ENCODE measurements around the gene RPIA.
"Not testable (repeated sequence)": the region's sequence is repeated elsewhere in the genome, so short reads cannot be mapped to it uniquely, and the experiment has no call there.

The RPIA gene

DNA sequence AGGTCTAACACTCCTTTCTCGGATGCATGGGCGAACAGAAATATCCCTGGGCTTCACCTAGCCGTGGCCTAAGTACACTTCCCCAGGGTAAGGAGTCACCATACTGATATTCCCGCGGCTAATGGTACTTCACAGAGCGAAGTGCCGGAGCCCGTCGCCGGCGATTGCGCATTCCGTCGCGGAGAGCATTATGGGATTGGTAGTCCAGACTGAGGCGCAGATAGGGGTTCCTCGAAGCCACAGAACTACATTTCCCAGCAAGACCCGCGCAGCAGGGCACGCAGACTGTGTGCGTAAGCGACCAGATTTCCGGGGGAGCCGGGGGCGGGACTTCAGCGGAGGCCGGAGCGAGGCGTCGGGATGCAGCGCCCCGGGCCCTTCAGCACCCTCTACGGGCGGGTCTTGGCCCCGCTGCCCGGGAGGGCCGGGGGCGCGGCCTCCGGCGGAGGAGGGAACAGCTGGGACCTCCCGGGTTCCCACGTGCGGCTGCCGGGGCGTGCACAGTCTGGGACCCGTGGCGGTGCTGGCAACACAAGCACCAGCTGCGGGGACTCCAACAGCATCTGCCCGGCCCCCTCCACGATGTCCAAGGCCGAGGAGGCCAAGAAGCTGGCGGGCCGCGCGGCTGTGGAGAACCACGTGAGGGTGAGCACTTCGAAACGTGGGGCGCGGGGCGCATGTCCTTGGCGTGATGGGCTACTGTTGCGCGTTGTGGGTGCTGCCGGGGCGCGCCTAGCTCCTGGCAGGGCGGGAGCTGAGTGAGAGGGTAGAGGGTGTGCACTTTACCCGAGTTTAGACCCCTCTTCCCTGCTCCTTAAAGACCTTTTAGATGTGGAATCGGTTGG lies at the start of gene RPIA:
Gene RPIA (plus strand): TSS at position 335 of the 845 bp plus-strand sequence. CDS start 26 bp downstream, at position 361.
- DNase-seq (ENCODE audit: low read depth in 3 of 3), result peak; percentile 97 to 99 (median 98)

DNA sequence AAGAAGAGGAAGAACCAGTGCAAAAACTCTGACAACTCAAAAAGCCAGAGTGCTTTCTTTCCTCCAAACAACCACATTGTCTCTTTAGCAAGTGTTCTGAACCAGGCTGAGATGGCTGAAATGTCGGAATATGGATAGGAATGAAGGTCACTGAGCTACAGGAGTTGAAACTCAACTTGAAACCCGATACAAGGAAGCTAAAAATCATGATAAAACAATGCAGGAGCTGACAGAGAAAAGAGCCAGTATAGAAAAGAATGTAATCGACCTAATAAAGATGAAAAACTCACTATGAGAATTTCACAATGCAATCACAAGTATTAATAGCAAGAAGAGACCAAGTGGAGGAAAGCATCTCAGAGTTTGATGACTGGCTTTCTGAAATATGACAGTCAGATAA lies 49.2 kb upstream of the RPIA start:
- DNase-seq (ENCODE audit: low read depth in 3 of 3), result no peak

DNA sequence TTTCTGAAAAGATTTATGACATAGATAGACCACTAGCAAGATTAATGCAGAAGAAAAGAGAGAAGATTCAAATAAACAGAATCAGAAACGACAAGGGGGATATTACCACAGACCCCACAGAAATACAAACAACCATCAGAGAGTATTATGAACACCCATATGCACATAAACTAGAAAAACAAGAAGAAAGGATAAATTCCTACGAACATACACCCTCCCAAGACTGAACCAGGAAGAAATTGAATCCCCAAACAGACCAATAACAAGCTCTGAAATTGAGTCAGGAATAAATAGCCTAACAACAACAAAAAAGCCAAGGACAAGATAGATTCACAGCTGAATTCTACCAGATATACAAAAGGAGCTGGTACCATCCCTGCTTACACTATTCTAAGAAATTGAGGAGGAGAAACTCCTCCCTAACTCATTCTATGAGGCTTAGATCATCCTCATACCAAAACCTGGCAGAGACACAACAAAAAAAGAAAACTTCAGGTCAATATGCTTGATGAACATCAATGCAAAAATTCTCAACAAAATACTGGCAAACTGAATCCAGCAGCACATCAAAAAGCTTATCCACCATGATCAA lies 46.1 kb upstream of the RPIA start:
- not testable (repeated sequence) for DNase-seq (ENCODE audit: low read depth in 3 of 3)

DNA sequence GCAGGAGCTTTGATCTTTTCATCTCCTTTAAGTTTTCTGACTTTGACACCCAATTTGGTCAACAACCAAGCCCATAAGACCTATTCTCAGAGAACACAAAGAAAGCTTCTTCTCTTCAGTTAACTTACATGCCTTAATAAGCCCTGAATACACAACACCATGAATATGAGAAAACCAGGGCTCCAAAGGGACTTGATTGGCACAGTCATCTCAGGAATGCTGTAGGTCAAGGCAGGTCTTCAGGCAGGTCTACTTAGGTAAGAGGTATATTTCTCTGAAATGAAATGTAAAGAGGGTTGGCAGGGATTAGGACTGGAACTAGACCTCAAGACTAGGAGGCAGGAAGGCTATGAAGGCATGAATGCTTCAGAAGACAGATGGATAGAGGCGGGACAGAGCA lies 39.8 kb upstream of the RPIA start:
- no peak for DNase-seq (ENCODE audit: low read depth in 3 of 3)

DNA sequence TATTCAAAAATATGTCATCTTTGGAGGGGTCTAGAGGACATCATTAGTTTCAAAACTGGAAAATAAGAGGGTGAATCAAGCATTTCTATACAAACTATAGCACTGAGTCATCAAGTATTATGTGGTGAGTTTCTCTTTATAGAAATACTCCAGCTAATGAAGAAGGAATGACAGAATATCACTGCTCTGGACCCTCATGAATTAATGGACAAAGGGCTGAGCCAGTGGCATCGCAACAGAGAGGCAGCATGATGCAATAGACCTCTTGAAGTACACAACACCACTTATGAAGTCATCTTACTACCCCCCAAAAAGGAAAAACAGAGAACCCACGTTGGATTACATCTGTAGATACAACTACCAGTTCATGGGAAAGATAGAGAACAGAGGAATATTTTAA lies 36.8 kb upstream of the RPIA start:
- no peak for DNase-seq (ENCODE audit: low read depth in 3 of 3)

DNA sequence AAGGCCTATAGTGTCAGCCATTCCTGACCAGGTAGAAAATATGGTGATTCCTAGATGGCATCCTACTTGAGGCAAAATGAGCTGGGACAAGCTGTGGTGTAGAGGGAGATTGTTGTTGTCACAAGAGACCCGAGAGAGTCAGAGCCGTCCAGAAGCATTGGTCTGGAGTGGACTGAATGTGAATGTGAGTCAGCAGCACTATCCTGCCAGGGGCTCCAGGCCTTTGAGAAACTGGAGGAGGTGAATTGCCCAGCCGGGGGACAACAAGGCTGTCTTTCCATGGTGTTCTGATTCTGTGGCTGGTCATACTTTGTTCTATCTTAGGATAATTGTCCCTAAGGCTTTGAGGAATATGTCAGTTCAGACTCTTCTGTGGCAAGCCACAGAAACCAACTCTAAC lies 34.8 kb upstream of the RPIA start:
- no peak for DNase-seq (ENCODE audit: low read depth in 3 of 3)

DNA sequence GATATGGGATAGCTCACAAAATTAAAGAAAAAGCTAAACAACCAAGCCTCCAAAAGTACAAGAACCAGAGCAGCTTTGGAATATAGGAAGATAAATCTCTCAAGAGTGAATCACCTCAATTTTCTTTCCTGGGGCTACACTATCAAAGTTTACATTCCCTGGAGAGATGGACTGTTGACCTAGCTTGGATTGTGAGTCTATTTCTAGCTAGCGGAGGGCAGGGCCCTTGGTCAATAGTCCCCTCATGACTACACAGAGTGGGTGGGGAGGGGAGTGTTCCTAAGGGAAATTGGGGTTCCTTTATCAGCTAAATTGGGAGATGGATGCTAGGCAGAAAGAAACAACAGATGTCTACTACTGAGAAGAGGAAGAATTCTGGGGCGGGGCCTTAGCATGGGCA lies 34.3 kb upstream of the RPIA start:
- DNase-seq (ENCODE audit: low read depth in 3 of 3), result no peak

DNA sequence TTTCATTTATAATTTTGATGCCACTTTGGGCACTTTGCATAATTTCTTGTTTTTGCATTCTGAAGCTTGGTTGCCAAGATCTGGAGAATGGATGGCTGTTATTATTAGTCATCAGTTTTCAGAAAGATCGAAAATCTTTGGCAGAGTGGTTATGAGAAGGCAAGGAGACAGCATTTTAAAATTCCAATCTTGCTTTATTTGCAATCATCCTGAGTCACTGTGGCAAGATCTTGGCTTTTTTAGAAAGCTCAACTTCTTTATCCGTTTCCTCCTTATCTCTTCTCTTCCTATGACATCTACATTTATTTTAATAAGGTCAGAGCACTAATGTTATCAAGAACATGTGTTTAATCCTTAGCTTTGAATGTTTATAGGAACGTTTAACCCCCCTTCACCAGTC lies 33.1 kb upstream of the RPIA start:
- no peak for DNase-seq (ENCODE audit: low read depth in 3 of 3)

DNA sequence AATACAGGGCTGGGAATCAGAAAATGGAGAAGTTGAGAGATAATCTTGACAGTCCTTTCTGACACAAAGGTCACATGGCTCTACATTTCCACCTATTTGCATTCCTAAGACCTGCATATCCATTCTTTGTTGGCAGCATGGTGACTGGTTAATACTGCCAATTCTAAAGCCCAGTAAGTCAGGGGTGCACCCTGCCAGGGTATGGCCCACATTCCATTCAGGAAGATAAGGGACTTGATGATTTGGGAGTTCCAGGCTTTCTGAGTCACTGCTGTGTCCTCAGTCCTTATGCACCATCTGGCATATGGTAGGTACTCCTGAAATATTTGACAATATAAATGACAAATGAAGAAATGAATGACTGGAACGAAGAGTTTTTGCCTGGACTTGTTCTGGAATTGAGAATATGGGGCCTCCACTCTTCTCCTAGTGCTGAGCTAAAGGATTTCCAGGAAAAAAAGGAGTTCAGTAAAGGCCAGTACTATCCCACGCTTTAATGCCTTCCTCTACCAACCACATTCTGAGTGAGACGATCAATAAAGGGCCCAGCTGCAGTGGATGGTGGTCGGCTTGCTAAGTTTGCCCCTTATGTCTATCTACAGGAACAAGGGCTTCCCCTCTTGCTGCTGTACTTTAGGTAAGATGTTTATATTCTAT lies 32.5 kb upstream of the RPIA start:
- no peak for DNase-seq (ENCODE audit: low read depth in 3 of 3)

DNA sequence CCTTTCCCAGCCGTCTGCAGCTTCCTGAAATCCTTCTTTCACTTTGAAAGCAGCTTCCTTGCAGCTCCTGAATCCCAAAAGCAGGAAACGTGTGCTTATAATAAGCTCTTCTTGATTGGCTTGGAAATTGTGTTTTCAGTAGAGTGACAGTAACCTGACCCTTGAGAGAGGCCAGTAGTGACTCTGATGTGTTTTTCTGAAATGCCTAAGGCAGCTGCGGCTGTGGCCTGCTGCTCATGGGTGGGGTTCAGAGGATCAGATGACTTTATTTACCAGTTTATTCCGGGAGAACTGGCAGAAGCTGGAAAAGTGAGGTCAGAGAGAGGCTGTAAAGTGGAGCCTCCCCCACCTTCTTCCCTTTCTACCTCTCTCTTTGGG lies 31.9 kb upstream of the RPIA start:
- DNase-seq (ENCODE audit: low read depth in 3 of 3), result no peak

DNA sequence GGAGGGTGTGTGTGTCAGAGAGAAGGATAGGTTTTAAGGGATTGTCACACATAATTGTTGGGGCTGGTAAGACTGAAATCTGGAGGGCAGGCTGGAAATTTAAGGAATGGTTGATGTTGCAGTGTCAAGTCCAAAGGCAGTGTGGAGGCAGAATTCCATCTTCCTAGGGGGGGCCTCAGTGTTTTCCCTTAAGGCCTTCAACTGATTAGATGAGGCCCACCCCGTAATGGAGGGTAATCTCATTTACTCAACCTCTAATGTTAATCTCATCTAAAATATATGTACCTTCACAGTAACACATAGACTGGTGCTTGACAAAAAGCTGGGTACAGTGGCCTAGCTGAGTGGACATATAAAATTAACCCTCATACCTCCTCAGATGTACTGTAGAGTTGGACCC lies 30.9 kb upstream of the RPIA start:
- no peak for DNase-seq (ENCODE audit: low read depth in 3 of 3)

DNA sequence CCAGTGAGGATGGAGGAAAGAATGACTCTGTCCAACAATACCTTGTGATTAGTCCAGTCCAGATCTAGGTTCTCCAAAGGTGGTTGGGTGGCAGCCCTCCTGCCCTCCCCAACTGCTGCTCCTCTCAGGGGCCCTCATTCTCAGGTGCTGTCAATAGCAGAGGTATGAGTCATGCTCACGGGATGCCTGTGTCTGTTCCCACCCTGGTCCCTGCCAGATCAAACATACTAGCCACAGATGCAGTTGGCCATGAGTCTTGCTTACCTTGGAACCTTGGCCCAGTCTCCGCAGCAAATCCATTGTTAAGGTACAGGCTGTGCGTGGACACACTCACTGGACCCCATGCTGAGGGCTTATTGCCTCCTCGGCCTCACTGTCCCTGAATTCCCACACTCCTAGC lies 24.9 kb upstream of the RPIA start:
- no peak for DNase-seq (ENCODE audit: low read depth in 3 of 3)

DNA sequence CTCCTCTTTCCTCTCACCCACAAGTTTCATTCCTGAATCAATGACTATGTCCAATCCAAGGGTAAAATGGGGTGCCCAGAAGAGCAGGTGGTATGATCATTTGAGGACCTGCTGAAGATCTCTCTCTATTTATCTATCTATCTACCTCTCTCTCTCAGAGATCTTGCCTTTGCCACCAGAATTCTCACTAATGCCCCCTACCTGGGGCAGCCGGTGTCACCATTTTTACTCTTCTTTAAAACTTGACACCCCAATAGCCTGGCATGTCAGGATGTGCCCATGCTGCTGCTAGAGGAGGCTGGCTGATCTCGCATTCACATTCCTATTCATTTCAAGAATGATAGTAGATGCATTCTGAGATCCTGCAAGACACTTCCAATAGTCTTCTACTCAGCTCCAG lies 24.3 kb upstream of the RPIA start:
- DNase-seq (ENCODE audit: low read depth in 3 of 3), result no peak

DNA sequence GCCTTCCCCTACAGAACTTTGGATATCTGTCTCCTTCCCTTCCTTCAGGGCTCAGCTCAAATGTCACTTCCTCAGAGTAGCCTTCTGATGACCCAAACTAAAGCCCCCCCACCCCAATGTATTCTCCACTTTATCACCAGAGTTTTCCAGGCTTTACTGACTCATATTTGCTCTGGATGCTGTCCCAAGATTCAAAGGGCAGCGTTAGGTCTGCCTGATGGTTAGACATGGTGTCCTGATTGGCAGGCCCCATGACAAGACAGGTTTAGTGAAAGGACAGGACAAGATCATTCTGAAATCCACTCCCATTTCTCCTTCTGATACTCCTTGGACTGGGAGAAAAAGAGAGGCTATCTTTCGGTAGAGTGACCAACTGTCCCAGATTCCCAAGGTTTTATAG lies 22.6 kb upstream of the RPIA start:
- DNase-seq (ENCODE audit: low read depth in 3 of 3), result no peak

DNA sequence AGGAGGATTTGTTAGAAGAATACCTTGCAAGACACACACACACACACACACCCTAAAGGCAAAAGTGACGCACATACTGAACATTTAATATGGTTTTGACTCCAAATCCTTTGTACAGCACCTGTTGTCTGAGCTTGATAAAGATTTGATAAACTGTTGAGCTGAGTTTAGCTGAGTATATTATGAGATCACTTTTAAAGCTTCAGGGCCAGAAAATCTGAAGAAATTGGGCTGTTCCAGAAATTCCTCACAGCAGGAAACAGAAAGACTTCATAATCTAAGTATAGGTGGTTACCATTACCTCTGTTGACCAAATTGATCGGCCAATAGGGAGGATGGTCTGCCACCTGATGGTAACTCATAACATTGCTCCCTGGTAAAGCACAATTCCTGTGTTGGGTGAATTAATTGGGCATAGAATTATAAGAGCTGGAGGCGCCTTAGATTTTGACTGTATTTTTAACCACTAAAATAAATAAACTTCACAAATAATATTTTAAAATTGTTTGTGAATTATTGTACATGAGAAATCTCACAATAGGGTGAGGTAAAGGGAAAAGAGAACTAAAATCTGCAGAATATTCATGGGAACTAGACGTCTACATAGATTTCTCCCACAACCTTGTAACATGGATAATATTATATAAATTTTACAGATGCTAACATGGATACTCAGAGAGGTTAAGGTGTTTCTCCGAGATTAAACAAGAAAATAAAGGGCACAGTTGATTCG lies 21.8 kb upstream of the RPIA start:
- DNase-seq (ENCODE audit: low read depth in 3 of 3), result no peak

DNA sequence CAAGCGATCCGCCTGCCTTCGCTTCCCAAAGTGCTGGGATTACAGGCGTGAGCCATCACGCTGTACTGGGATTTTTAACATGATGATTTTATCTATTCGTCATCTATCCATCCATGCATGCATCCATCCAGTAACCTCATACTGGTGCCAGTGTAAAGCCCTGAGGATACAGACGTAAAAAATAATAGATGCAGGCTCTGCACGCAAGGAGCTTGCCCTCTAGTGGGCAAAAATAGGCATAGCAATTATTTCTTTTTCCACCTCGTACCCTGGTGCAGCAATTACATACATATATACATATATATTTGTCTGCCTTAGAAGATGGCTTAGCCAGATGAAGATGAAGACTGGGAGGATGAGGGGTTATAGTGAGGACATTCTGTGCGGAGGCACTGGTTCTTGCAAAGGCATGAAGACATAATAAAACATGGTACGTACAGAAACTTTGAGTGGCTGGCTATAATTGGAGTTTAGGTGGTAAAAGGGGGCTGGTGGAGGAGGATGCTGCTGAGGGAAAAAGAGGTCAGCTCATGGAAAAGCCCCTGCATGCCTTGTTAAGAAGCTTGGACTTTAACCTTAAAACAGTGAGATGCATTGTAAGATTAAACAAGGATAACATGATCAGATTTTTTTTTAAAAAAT lies 19.6 kb upstream of the RPIA start:
- DNase-seq (ENCODE audit: low read depth in 3 of 3), result no peak

DNA sequence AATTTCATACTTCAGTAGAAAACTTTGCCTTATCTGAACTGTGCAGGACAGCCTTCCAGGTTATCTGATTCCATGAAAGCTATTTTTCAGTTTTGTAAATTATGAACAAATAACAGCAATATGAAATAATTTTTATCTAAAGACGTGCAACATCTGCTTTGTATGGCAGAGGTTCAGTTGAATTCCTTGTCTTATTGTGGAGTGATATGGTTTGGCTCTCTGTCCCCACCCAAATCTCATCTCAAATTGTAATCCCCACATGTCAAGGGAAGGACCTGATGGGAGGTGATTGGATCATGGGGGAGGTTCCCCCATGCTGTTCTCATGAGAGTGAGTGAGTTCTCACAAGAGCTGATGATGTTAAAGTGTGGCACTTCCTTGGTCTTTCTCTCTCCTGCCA lies 18.1 kb upstream of the RPIA start:
- no peak for DNase-seq (ENCODE audit: low read depth in 3 of 3)

DNA sequence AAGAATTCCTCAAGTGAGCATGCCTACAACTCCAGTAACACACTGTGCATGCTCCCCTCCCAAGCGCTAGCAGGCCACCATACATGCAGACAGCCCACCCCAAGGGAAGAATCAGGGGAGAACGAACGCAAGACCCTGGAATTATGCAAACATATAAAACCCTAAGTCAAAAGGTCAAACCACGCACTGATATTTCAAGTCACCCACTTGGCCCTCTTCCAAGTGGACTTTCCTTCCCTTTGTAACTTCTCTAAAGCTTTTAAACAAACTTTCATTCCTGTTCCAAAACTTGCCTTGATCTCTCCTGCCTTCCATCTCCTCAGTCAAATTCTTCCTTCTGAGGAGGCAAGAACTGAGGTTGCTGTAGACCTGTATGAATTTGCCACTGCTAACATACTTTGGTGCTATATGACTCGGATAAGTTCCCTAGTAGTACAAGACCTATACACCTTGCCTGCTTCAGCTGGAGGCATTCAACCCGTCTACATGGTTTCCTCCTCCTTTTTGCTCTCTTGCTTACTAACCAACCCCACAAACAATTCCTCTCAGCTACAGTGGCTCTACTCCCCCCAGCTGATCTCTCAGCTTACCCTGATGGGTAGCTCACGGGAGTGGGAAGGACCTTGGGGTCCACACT lies 11.1 kb upstream of the RPIA start:
- DNase-seq (ENCODE audit: low read depth in 3 of 3), result no peak

DNA sequence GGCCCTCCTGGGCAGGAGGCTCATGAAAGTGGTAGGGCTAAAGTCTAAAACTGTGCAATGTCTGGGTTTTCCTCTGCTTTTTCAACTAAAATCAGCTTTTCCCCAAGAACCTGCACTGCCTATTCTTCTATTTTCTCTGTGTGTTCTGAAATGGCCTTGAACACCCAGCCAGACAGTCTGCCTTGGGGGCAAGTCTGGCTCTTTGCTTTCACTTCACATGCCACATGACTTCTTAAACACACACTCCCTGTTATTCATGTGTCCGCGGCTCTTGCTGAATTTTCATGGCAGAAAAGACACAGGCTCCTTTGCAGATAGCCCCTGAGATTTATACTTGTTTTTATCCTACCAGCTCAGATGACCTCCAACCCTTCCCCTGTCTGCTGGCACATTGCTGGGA lies 10.6 kb upstream of the RPIA start:
- no peak for DNase-seq (ENCODE audit: low read depth in 3 of 3)

DNA sequence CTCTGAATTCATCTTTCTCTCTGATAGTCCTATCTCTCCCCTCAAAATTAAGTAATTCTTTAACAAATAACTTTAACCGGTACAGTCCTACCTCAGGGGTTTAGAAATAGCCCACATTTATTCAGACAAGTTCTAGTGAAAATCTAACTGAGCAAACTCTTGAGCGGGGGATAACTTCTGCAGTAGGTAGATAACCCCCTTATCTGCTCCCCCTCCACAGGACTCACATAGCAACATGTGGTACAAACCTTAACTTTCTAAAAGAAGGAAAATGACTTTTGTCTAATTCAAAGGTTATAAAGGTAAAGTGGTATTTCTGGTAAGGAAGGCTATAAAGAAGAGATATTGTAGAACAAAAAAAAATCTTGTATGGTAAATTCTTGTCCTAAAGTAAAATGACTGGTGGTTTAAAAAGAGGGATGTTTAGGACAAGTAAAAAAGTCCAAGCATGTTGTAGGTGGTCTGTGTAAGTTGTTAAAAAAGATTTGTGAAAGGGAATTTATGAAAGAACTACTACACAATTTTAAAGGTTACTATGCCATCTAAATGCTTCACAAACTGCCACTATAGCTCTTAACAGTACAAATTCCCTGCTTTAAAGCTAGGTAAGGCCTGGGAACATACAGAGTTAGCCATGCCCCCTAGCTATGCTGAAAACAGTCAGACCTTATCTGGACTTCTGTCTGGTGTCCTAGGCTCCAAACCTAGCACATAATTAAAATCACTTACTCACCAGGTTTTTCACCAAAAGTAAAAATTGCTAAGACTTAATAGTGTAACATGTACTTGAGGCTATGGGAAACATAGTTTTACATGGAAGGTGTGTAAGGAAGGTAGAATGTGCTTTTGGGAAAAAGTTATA lies 8.1 kb upstream of the RPIA start:
- DNase-seq (ENCODE audit: low read depth in 3 of 3), result no peak

DNA sequence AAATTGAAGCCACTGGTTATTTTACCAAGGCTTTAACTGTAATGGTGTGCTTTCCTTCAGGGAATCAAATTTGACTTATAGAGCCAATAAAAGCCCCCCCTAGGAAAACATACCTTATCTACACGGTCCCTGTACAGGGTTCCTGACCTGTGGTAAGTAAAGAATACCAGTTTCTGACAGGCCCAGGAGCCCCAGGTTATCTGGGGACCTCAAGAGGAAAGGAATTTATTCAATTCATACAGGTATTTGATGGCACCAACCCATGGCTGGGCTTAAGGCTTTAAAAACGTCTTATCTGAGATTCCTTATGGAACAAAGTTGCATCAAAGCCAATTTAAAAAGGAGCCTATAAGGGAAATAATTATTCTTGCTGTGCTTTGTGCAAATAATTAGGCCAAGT lies 7.0 kb upstream of the RPIA start:
- no peak for DNase-seq (ENCODE audit: low read depth in 3 of 3)
